Measurements from ENCODE around the gene VAMP4.

VAMP4 gene

DNA sequence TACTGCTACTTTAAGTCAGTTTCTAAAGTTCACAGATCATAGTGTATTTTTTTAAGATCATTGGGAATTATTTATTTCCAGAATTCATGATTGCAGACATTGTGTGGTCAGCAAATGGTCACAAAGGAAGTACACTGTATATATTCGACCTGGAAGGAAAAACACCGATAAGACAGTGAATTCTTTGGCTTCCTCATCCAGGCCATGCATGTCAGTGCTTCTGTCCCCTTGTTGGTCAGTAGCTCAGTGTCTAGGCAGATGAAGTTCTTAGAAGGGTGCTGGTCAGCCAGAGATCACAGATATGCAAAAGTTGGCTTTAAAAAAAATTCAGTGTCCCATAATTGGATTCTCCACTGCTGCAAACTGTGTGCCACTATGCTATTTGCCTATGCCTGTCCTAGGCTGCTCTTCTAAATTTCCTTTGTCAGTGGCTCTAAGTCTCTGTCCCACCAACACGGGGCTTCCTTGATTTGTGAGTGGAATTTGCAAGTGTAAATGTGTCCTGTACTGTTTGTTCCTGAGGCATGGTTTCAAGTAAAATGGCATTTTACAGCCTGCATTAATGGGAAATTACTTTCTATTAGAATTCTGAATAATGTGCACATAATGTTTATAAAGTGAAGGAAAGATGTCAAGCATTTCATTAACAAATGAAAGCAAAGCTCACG lies 12.0 kb upstream of the VAMP4 start:
- TF ChIP-seq, protein P1, sequence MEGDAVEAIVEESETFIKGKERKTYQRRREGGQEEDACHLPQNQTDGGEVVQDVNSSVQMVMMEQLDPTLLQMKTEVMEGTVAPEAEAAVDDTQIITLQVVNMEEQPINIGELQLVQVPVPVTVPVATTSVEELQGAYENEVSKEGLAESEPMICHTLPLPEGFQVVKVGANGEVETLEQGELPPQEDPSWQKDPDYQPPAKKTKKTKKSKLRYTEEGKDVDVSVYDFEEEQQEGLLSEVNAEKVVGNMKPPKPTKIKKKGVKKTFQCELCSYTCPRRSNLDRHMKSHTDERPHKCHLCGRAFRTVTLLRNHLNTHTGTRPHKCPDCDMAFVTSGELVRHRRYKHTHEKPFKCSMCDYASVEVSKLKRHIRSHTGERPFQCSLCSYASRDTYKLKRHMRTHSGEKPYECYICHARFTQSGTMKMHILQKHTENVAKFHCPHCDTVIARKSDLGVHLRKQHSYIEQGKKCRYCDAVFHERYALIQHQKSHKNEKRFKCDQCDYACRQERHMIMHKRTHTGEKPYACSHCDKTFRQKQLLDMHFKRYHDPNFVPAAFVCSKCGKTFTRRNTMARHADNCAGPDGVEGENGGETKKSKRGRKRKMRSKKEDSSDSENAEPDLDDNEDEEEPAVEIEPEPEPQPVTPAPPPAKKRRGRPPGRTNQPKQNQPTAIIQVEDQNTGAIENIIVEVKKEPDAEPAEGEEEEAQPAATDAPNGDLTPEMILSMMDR (conservative IDR thresholded peaks at IDR 0.05; ENCODE audit: low read depth, low read length) = no peak
- no peak for DNase-seq (ENCODE audit: low read depth)
- no peak overlapping the region for H3K4me3 ChIP-seq (ENCODE audit: low read depth, low read length)

DNA sequence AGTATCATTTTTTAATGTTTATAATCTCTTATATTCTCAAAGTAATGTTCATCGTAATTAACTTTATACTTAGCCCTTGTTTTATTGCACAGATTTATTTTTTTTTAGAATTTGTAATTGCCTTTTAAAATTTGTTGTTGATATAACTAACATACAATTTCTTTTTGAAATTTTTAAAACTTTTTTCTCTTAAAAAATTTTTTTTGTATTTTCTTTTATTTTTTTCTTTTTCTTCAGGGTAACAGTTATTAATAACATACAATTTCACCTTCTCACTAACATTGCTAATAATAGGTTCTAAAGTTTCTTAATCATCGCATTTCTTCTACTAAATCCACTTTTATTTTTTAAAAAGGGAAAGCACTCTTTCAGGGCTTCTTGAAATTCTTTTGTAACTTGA lies 11.3 kb upstream of the VAMP4 start:
- H3K4me3 ChIP-seq (ENCODE audit: low read depth, low read length) = no peak overlapping the region
- DNase-seq (ENCODE audit: low read depth) = no peak
- TF ChIP-seq, protein P1 (conservative IDR thresholded peaks at IDR 0.05; ENCODE audit: low read depth, low read length) = no peak

DNA sequence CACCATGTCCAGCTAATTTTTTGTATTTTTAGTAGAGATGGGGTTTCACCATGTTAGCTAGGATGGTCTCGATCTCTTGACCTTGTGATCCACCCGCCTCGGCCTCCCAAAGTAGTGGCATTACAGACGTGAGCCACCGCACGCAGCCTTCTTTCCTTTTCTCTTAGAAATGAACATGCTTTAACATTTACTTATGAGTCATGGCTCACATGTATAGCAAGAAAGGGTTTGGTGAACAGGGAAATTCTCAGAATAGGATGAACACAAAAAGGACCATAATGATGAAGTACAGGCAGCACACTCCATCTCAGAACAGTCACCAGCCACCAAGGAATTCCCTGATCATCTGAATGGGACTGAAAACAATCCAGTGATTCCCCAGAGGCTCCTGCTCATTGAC lies 9.4 kb upstream of the VAMP4 start:
- TF ChIP-seq, protein P1 (conservative IDR thresholded peaks at IDR 0.05; ENCODE audit: low read depth, low read length) = no peak
- no peak for DNase-seq (ENCODE audit: low read depth)

DNA sequence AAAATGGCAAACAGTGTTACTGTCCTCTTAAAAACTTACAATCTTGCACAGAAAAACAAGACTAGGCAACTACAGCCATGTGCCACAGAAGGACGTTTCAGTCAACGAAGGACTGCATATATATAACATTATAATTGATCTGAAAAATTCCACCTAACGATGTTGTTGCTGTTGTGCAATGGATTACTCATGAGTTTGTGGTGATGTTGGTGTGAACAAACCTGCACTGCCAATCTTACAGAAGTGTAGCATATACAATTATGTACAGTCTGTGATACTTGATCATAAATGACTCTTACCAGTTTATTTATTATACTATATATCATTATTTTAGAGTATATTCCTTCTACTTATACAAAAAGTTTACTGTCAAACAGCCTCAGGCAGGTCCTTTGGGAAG lies 6.8 kb upstream of the VAMP4 start:
- TF ChIP-seq, protein P1 (conservative IDR thresholded peaks at IDR 0.05; ENCODE audit: low read depth, low read length) = no peak
- no peak for DNase-seq (ENCODE audit: low read depth)
- H3K4me3 ChIP-seq (ENCODE audit: low read depth, low read length) = no peak overlapping the region

More for the DNA sequence above, 9.4 kb upstream of the VAMP4 start:
- no peak overlapping the region for H3K4me3 ChIP-seq (ENCODE audit: low read depth, low read length)

DNA sequence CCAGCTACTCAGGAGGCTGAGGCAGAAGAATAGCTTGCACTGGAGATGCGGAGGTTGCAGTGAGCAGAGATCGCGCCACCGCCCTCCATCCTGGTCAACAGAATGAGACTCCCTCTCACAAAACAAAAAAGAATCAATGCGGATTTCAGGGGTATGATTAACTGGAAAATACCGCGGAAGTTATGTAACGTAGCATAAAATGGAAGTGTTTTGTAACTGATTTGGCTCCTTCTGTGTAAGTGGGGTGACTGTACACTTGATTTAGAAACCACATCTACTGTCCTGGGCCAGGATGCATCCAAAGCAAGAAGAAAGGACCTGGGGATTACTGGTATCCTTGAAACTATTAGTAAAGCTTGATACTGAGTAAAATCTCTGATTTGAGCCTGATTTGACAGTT lies 3.1 kb upstream of the VAMP4 start:
- H3K4me3 ChIP-seq (ENCODE audit: low read depth, low read length) = no peak overlapping the region
- DNase-seq (ENCODE audit: low read depth) = no peak
- TF ChIP-seq, protein P1 (conservative IDR thresholded peaks at IDR 0.05; ENCODE audit: low read depth, low read length) = no peak

DNA sequence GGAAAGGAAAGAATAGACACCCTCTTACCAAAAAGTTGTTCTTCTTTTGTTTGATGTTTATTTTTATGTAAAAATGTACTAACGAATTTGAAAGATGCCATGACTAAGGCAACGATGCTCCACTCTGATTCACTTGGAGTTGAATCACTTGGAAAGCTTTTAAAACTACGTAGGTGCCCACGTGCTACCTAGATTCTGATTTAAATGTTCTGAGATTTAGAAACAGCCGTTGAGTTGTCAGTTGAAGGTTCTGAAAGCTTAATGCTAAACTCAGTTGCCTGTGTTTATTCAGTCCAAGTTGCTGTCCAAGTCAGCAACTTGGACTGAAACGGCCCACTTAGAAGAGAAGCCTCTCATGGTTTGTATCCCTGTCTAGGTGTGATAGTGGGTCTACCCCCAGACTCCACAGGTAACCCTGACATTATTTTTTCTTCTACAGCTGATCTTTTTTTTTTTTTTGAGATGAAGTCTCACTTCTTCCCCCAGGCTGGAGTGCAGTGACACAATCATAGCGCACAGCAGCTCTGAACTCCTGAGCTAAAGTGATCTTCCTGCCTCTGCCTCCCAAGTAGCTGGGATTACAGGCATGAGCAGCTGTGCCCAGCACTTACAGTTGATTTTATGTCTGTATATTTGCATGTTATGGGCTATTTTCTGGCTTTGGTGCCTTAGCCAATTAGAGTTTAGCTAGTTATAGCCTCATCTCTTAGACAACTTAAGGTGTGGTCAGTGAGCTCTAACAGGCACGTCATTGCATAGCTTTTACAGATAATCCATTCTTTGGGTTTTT lies 1.4 kb upstream of the VAMP4 start:
- peak; percentile 81 for DNase-seq (ENCODE audit: low read depth)
- H3K4me3 ChIP-seq (ENCODE audit: low read depth, low read length) = peak overlapping the region; percentile 85
- TF ChIP-seq, protein P1 (conservative IDR thresholded peaks at IDR 0.05; ENCODE audit: low read depth, low read length) = no peak

DNA sequence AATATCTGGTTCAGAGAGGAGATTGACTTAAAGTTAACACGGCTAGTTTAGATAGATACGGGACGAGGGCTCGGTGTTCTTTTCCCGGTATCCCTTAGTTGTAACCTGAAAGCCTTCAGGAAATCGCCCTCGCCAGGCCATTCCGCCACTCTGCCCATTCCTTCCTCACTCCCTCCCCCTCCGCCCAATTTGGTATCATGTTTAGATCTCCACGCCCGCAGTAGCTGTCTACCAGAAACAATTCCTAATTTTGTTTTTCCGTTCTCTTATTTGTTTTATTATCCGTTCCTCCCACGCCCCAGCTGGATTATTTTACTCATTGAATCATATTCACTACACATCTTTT lies 685 bp upstream of the VAMP4 start:
- TF ChIP-seq, protein P1 (conservative IDR thresholded peaks at IDR 0.05; ENCODE audit: low read depth, low read length) = no peak
- DNase-seq (ENCODE audit: low read depth) = peak; percentile 40
- H3K4me3 ChIP-seq (ENCODE audit: low read depth, low read length) = peak overlapping the region; percentile 85
